Measurements from ENCODE around the gene SLC44A2. TPM values are rescaled to one million over a fixed set of nuclear protein-coding genes. Genes with fewer than 3 reads are reported as not detected.

The SLC44A2 gene
- total and polyA plus RNA-seq, 2 experiments from 2014 or later: 43.2 to 65.0 TPM

DNA sequence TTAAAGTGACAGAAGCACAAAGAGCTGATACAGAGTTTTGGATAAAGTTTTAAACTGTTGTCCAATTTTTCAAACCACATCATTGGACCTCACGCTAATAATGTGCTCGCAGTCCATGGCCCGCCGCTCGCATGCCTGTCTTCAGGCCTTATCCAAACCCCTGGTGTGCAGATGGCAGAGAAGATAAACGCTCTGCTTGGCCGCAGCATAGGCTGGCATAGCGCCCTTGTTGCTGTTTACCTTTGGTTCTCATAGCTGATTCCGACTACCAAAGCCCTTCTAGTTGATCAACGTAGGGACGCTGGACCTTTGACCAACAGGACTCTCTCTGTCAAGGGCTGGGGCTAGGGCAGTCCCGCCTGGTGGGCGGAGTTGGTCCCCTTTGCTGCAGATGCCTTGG lies 52.4 kb downstream of the SLC44A2 start:
- H3K4me3 Mint-ChIP-seq: no peak overlapping the region
- no peak for TF ChIP-seq ETS1 (IDR thresholded peaks at IDR 0.05)
- TF ChIP-seq ZNF462 (CRISPR knock-in tag; IDR thresholded peaks at IDR 0.05): no peak
- no peak for TF ChIP-seq CREB1 (CRISPR knock-in tag; IDR thresholded peaks at IDR 0.05; ENCODE audit: low read depth)
- TF ChIP-seq EZH2 (IDR thresholded peaks at IDR 0.05; ENCODE audit: low read depth, unreplicated experiment): no peak
- no peak for TF ChIP-seq JUNB (IDR thresholded peaks at IDR 0.05; ENCODE audit: unreplicated experiment)
- no peak for TF ChIP-seq POLR2AphosphoS5 (IDR thresholded peaks at IDR 0.05; ENCODE audit: low read depth)
- TF ChIP-seq, protein P1, sequence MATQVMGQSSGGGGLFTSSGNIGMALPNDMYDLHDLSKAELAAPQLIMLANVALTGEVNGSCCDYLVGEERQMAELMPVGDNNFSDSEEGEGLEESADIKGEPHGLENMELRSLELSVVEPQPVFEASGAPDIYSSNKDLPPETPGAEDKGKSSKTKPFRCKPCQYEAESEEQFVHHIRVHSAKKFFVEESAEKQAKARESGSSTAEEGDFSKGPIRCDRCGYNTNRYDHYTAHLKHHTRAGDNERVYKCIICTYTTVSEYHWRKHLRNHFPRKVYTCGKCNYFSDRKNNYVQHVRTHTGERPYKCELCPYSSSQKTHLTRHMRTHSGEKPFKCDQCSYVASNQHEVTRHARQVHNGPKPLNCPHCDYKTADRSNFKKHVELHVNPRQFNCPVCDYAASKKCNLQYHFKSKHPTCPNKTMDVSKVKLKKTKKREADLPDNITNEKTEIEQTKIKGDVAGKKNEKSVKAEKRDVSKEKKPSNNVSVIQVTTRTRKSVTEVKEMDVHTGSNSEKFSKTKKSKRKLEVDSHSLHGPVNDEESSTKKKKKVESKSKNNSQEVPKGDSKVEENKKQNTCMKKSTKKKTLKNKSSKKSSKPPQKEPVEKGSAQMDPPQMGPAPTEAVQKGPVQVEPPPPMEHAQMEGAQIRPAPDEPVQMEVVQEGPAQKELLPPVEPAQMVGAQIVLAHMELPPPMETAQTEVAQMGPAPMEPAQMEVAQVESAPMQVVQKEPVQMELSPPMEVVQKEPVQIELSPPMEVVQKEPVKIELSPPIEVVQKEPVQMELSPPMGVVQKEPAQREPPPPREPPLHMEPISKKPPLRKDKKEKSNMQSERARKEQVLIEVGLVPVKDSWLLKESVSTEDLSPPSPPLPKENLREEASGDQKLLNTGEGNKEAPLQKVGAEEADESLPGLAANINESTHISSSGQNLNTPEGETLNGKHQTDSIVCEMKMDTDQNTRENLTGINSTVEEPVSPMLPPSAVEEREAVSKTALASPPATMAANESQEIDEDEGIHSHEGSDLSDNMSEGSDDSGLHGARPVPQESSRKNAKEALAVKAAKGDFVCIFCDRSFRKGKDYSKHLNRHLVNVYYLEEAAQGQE (IDR thresholded peaks at IDR 0.05; ENCODE audit: unreplicated experiment): no peak
- no peak for TF ChIP-seq ZNF114 (CRISPR knock-in tag; IDR thresholded peaks at IDR 0.05)
- no peak for TF ChIP-seq STAT1 (IDR thresholded peaks at IDR 0.05; ENCODE audit: unreplicated experiment)
- TF ChIP-seq, protein P2, sequence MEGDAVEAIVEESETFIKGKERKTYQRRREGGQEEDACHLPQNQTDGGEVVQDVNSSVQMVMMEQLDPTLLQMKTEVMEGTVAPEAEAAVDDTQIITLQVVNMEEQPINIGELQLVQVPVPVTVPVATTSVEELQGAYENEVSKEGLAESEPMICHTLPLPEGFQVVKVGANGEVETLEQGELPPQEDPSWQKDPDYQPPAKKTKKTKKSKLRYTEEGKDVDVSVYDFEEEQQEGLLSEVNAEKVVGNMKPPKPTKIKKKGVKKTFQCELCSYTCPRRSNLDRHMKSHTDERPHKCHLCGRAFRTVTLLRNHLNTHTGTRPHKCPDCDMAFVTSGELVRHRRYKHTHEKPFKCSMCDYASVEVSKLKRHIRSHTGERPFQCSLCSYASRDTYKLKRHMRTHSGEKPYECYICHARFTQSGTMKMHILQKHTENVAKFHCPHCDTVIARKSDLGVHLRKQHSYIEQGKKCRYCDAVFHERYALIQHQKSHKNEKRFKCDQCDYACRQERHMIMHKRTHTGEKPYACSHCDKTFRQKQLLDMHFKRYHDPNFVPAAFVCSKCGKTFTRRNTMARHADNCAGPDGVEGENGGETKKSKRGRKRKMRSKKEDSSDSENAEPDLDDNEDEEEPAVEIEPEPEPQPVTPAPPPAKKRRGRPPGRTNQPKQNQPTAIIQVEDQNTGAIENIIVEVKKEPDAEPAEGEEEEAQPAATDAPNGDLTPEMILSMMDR (conservative IDR thresholded peaks at IDR 0.05; ENCODE audit: low read depth in 2 of 2): no peak
- no peak for TF ChIP-seq NANOG (IDR thresholded peaks at IDR 0.05; ENCODE audit: borderline replicate concordance)
- TF ChIP-seq ZNF331 (CRISPR knock-in tag; IDR thresholded peaks at IDR 0.05; ENCODE audit: low read depth): no peak
- TF ChIP-seq EZH2phosphoT487 (IDR thresholded peaks at IDR 0.05; ENCODE audit: unreplicated experiment): no peak
- no peak overlapping the region for H2AFZ ChIP-seq
- H4K20me1 ChIP-seq (replicated peaks; ENCODE audit: insufficient read depth): peaks cover 72% of the 10 kb centered on the region
- no peak for ATAC-seq
- peaks cover 90% of the 10 kb centered on the region for H3K79me2 ChIP-seq (replicated peaks; ENCODE audit: insufficient read depth)
- no peaks in the 10 kb centered on the region for H3K9me2 ChIP-seq (ENCODE audit: insufficient read depth)
- peaks cover 89% of the 10 kb centered on the region for H3K36me3 ChIP-seq (ENCODE audit: insufficient read depth)
- no peaks in the 10 kb centered on the region for H3K4me1 Mint-ChIP-seq
- H3K27me3 Mint-ChIP-seq (ENCODE audit: insufficient read depth, low read depth, poor library complexity): peaks cover 31% of the 10 kb centered on the region
- H3K9me3 Mint-ChIP-seq: peaks cover 2% of the 10 kb centered on the region; the same call in 1 of the 3 replicates
- no peak overlapping the region for H3K4me3 ChIP-seq
- no peaks in the 10 kb centered on the region for H3K4me1 ChIP-seq (ENCODE audit: insufficient read depth)
- no peak overlapping the region for H3K27ac ChIP-seq (ENCODE audit: low read depth)
- H3K27me3 ChIP-seq (ENCODE audit: insufficient read depth): no peaks in the 10 kb centered on the region
- peaks cover 100% of the 10 kb centered on the region for H3K36me3 Mint-ChIP-seq (ENCODE audit: low read depth)
- no peak overlapping the region for H3K27ac Mint-ChIP-seq
- no peak for DNase-seq (ENCODE audit: low spot score)
- peaks cover 79% of the 10 kb centered on the region for H3F3A ChIP-seq (replicated peaks; ENCODE audit: low read depth)
- H3K4me2 ChIP-seq: no peak overlapping the region
